Cardiac septum (tissue), 1 donor: ENCODE measurements around the gene PIERCE2. TPM values are rescaled to one million over a fixed set of nuclear protein-coding genes. Genes with fewer than 3 reads are reported as not detected.
A peak's percentile ranks its signal among the peaks of the same experiment; 100 is the strongest.
"Not testable (repeated sequence)": the region's sequence is repeated elsewhere in the genome, so short reads cannot be mapped to it uniquely, and the experiment has no call there.

ENCODE experiments used
- DNase-seq: peaks from one replicate; pipeline ENCODE4 v3.0.0-alpha.2; 2020; ENCODE audit warnings: low spot score
- intact Hi-C: fragments of 100-400 bp; cut with DNase I; formaldehyde crosslinking; loops from one replicate; pipeline ENCODE4 v1.14.0; 2022
- long read RNA-seq: library from polyadenylated mRNA; unstranded; transcript quantifications from one replicate; pipeline ENCODE4 v2.0.0, GENCODE V29; 2021
- total RNA-seq: library from RNA; stranded (reverse); fragmentation: NEBNext Ultra II Directional; extraction: Animal tissue kit (Norgen Biotek cat#: 25700); gene quantifications from one replicate; pipeline ENCODE4 v1.2.1, GENCODE V29; 2021
- donor health status: DM: no; HTN: no; CAD: no.

The PIERCE2 gene
- total RNA-seq, result 3.2 TPM
- long read RNA-seq, partial matches to known transcripts, result 0 of 2 reads
- long read RNA-seq, other reads (novel, unspliced or antisense), result 0 of 2 reads

- intact Hi-C loops, result loop anchor here (5.0 kb wide), 1 partner anchor 211 kb away; the partner anchor contains the start of gene RSL24D1
- DNase-seq, result peak; percentile 98
These were observed at the start of gene PIERCE2, which contains the start of gene CCPG1 for GRCh38 chr15:55408012-55408928. Gene PIERCE2, plus strand, starts transcription at chr15:55408495. Its CDS starts 274 bp downstream, at chr15:55408769. Gene CCPG1, minus strand, starts transcription at chr15:55408359. Its CDS starts 18,935 bp downstream, at chr15:55389424.

- no peak for DNase-seq
- intact Hi-C loops, result no loop called here
These were observed 48.0 kb upstream of the PIERCE2 start for GRCh38 chr15:55360256-55360655.

- intact Hi-C loops, result no loop called here
- DNase-seq, result no peak
These were observed 47.2 kb upstream of the PIERCE2 start for GRCh38 chr15:55361048-55361447.

- intact Hi-C loops, result no loop called here
- DNase-seq, result no peak
These were observed 45.7 kb upstream of the PIERCE2 start for GRCh38 chr15:55362641-55363040.

GRCh38 chr15:55366981-55367380 is 41.3 kb upstream of the PIERCE2 start:
- intact Hi-C loops, result no loop called here
- DNase-seq, result no peak

- no peak for DNase-seq
- intact Hi-C loops, result no loop called here
These were observed 35.4 kb upstream of the PIERCE2 start for GRCh38 chr15:55372701-55373440.

- no peak for DNase-seq
- intact Hi-C loops, result no loop called here
These were observed 29.2 kb upstream of the PIERCE2 start for GRCh38 chr15:55379095-55379494.

GRCh38 chr15:55381595-55381994 is 26.7 kb upstream of the PIERCE2 start:
- DNase-seq, result no peak
- intact Hi-C loops, result no loop called here

GRCh38 chr15:55383687-55384086 is 24.6 kb upstream of the PIERCE2 start:
- DNase-seq, result no peak

GRCh38 chr15:55387027-55387426 is 21.3 kb upstream of the PIERCE2 start:
- no peak for DNase-seq
- intact Hi-C loops, result no loop called here

More at GRCh38 chr15:55383687-55384086, 24.6 kb upstream of the PIERCE2 start:
- intact Hi-C loops, result no loop called here

GRCh38 chr15:55389264-55389607 is 19.1 kb upstream of the PIERCE2 start:
- no peak for DNase-seq
- intact Hi-C loops, result no loop called here

- intact Hi-C loops, result no loop called here
- no peak for DNase-seq
These were observed 13.6 kb upstream of the PIERCE2 start for GRCh38 chr15:55394694-55395093.

- DNase-seq, result no peak
- intact Hi-C loops, result no loop called here
These were observed 10.1 kb upstream of the PIERCE2 start for GRCh38 chr15:55398243-55398642.

GRCh38 chr15:55400050-55400449 is 8.2 kb upstream of the PIERCE2 start:
- intact Hi-C loops, result not testable (repeated sequence)

GRCh38 chr15:55401786-55402246 is 6.5 kb upstream of the PIERCE2 start:
- intact Hi-C loops, result no loop called here
- no peak for DNase-seq

More at GRCh38 chr15:55400050-55400449, 8.2 kb upstream of the PIERCE2 start:
- not testable (repeated sequence) for DNase-seq

- no peak for DNase-seq
- intact Hi-C loops, result no loop called here
These were observed 5.6 kb upstream of the PIERCE2 start for GRCh38 chr15:55402707-55403106.

- no peak for DNase-seq
- intact Hi-C loops, result no loop called here
These were observed 4.8 kb upstream of the PIERCE2 start for GRCh38 chr15:55403531-55403930.

GRCh38 chr15:55407498-55408011 is 740 bp upstream of the PIERCE2 start:
- intact Hi-C loops, result loop anchor here (5.0 kb wide), 1 partner anchor 210 kb away; the partner anchor contains the start of gene RSL24D1
- no peak for DNase-seq

GRCh38 chr15:55408976-55409375 is 681 bp downstream of the PIERCE2 start:
- intact Hi-C loops, result loop anchor here (5.0 kb wide), 1 partner anchor 212 kb away; the partner anchor contains the start of gene RSL24D1
- DNase-seq, result not testable (repeated sequence)

- DNase-seq, intact Hi-C loops: not testable (repeated sequence)
These were observed 9.4 kb downstream of the PIERCE2 start for GRCh38 chr15:55417678-55418077.
